GM12878 (cell line): Measurements from ENCODE around the gene OOSP4B. TPM values are rescaled to one million over a fixed set of nuclear protein-coding genes. Genes with fewer than 3 reads are reported as not detected.

Source experiments
- ATAC-seq: fragments of 200-7000 bp; cut with Tn5 transposase; 3 replicates; pipeline ENCODE4 v1.9.1; 2020; ENCODE audit warnings: mild to moderate bottlenecking, moderate library complexity
- BruUV-seq: library from RNA; stranded (reverse); fragments of 400-500 nt; replicated peaks from 2 replicates; lab custom pipeline; 2021; lab: Mats Ljungman, UMichigan
- CTCF ChIA-PET: fragments of 300-600 bp; sonication (Branson Sonifier 250); formaldehyde crosslinking; extraction: SDS; loops from one replicate; lab custom pipeline; 2021; ENCODE audit warnings: inconsistent platforms; lab: Yijun Ruan, JAX
- POLR2A ChIA-PET: fragments of 350-600 bp; formaldehyde crosslinking; extraction: SDS; loops from one replicate; lab custom pipeline; 2021; ENCODE audit warnings: inconsistent platforms; lab: Charles Lee
- RAD21 ChIA-PET: fragments of 300-600 bp; sonication (Branson Sonifier 250); formaldehyde crosslinking; loops from one replicate; lab custom pipeline; 2023; ENCODE audit warnings: antibody characterized with exemption; ENCODE audit not compliant: unreplicated experiment; lab: Charles Lee
- SMC1A ChIA-PET: fragments of 300-600 bp; sonication (Branson Sonifier 250); formaldehyde crosslinking; loops from one replicate; lab custom pipeline; 2023; ENCODE audit not compliant: unreplicated experiment, uncharacterized antibody; lab: Charles Lee
- DNase-seq: peaks from one replicate; pipeline ENCODE4 v3.0.0-alpha.2; 2011; ENCODE audit warnings: low read depth, low spot score
- FAIRE-seq: peaks from 3 replicates; lab custom pipeline; 2011; peaks lifted over from hg19 to GRCh38; lab: Jason Lieb, UNC
- H2AFZ ChIP-seq: 2 replicates; pipeline ENCODE4 v1.6.0; 2011; ENCODE audit warnings: low read depth, low read length, control low read depth; ENCODE audit not compliant: control insufficient read depth
- H3K27ac ChIP-seq: 2 replicates; pipeline ENCODE4 v1.5.1; 2011; ENCODE audit warnings: control low read depth; ENCODE audit not compliant: control insufficient read depth, insufficient read depth
- H3K27me3 ChIP-seq, 2 experiments: replicated peaks in 1 of 2; 2 replicates each; pipeline versions ENCODE4 v1.6.0 to v1.6.1; 2011; ENCODE audit warnings: low read length in 1 of 2; ENCODE audit not compliant: control insufficient read depth in 2 of 2, insufficient read depth in 2 of 2
- H3K36me3 ChIP-seq, 2 experiments: 2 replicates each; pipeline ENCODE4 v1.5.1; 2011; ENCODE audit warnings: low read length in 1 of 2; ENCODE audit not compliant: control insufficient read depth in 2 of 2, insufficient read depth in 2 of 2
- H3K4me1 ChIP-seq: 2 replicates; pipeline ENCODE4 v1.6.1; 2011; ENCODE audit warnings: mild to moderate bottlenecking, low read length, moderate library complexity, mixed read lengths; ENCODE audit not compliant: control insufficient read depth, insufficient read depth
- H3K4me2 ChIP-seq: 2 replicates; pipeline ENCODE4 v1.6.0; 2011; ENCODE audit warnings: control low read depth; ENCODE audit not compliant: control insufficient read depth, insufficient read depth
- H3K4me3 ChIP-seq: fragments of 200-600 bp; sonication (generic); 2 replicates; pipeline ENCODE4 v1.5.1; 2016
- H3K79me2 ChIP-seq: 2 replicates; pipeline ENCODE4 v1.6.0; 2011; ENCODE audit warnings: low read length; ENCODE audit not compliant: control insufficient read depth, insufficient read depth
- H3K9ac ChIP-seq: 2 replicates; pipeline ENCODE4 v1.8.0; 2011; ENCODE audit warnings: low read length, control low read depth, mixed read lengths; ENCODE audit not compliant: control insufficient read depth, insufficient read depth
- H3K9me3 ChIP-seq: replicated peaks from 3 replicates; pipeline ENCODE4 v1.5.1; 2011; ENCODE audit warnings: mild to moderate bottlenecking, low read length; ENCODE audit not compliant: control insufficient read depth, insufficient read depth
- H4K20me1 ChIP-seq: 2 replicates; pipeline ENCODE4 v1.6.0; 2011; ENCODE audit not compliant: control insufficient read depth, insufficient read depth
- BCL11A ChIP-seq: IDR thresholded peaks from 2 replicates; pipeline ENCODE4 v1.6.1; 2011; ENCODE audit warnings: low read depth, low read length
- CHD2 ChIP-seq: IDR thresholded peaks from 2 replicates; pipeline ENCODE4 v1.6.1; 2011; ENCODE audit warnings: low read depth, low read length, improper control_type of control experiment, borderline replicate concordance
- CREB1 ChIP-seq: IDR thresholded peaks from 2 replicates; pipeline ENCODE4 v1.6.1; 2012; ENCODE audit warnings: low read depth, mild to moderate bottlenecking, inconsistent platforms
- HDAC2 ChIP-seq: fragments of 200-600 bp; sonication (generic); IDR thresholded peaks from 2 replicates; pipeline ENCODE4 v1.6.1; 2017
- IKZF1 ChIP-seq: fragments of 450-650 bp; conservative IDR thresholded peaks from 2 replicates; pipeline ENCODE4 v1.6.1; 2017; ENCODE audit warnings: antibody characterized with exemption, mild to moderate bottlenecking
- KAT2A ChIP-seq: conservative IDR thresholded peaks from 2 replicates; pipeline ENCODE4 v1.6.1; 2011; ENCODE audit warnings: low read depth, low read length; ENCODE audit not compliant: control insufficient read depth
- MEF2A ChIP-seq: IDR thresholded peaks from 2 replicates; pipeline ENCODE4 v1.6.1; 2011; ENCODE audit warnings: low read depth, mild to moderate bottlenecking, low read length, moderate library complexity; ENCODE audit not compliant: insufficient read depth
- MYB ChIP-seq: fragments of 150-350 bp; IDR thresholded peaks from 2 replicates; pipeline ENCODE4 v1.6.1; 2014; ENCODE audit warnings: mild to moderate bottlenecking, low read depth, low read length, borderline replicate concordance
- NFIC ChIP-seq: IDR thresholded peaks from 2 replicates; pipeline ENCODE4 v1.6.1; 2012; ENCODE audit warnings: low read depth, mild to moderate bottlenecking, inconsistent platforms, low read length, moderate library complexity
- PAX8 ChIP-seq: fragments of 450-650 bp; IDR thresholded peaks from 2 replicates; pipeline ENCODE4 v1.6.1; 2017; ENCODE audit warnings: mild to moderate bottlenecking, moderate library complexity
- RBBP5 ChIP-seq: fragments of 200-600 bp; sonication (generic); conservative IDR thresholded peaks from 2 replicates; pipeline ENCODE4 v1.6.1; 2016
- SP1 ChIP-seq: IDR thresholded peaks from one replicate; pipeline ENCODE4 v1.6.1; 2011; ENCODE audit warnings: low read depth, low read length
- SREBF2 ChIP-seq: IDR thresholded peaks from 2 replicates; pipeline ENCODE4 v1.6.1; 2012; ENCODE audit warnings: mild to moderate bottlenecking, low read length
- SUPT20H ChIP-seq: IDR thresholded peaks from 2 replicates; pipeline ENCODE4 v1.6.1; 2011; ENCODE audit warnings: low read depth, mild to moderate bottlenecking, low read length, moderate library complexity, borderline replicate concordance; ENCODE audit not compliant: control insufficient read depth
- TCF12 ChIP-seq: IDR thresholded peaks from 2 replicates; pipeline ENCODE4 v1.6.1; 2011; ENCODE audit warnings: low read depth, mild to moderate bottlenecking, low read length
- WRNIP1 ChIP-seq: IDR thresholded peaks from 2 replicates; pipeline ENCODE4 v1.6.1; 2011; ENCODE audit warnings: low read depth, low read length, improper control_type of control experiment, borderline replicate concordance
- ZNF24 ChIP-seq: fragments of 450-650 bp; IDR thresholded peaks from 2 replicates; pipeline ENCODE4 v1.6.1; 2017; ENCODE audit warnings: antibody characterized with exemption, mild to moderate bottlenecking
- ZNF384 ChIP-seq: IDR thresholded peaks from 2 replicates; pipeline ENCODE4 v1.6.1; 2012; ENCODE audit warnings: low read depth, mild to moderate bottlenecking, low read length, improper control_type of control experiment, borderline replicate concordance
- WGBS: methylation state at CpG from one replicate; pipeline ENCODE4 v1.1.6; 2016; ENCODE audit warnings: low lambda C conversion rate; ENCODE audit not compliant: insufficient replicate concordance, insufficient coverage; ENCODE audit errors: missing lambda C conversion rate; 5-methylcytosine and 5-hydroxymethylcytosine counted together
- in situ Hi-C: fragments of 300-500 bp; cut with MboI; formaldehyde crosslinking; loops from 9 replicates; pipeline ENCODE4 v1.14.3; 2018; ENCODE audit warnings: mixed read lengths
- intact Hi-C: fragments of 100-400 bp; cut with micrococcal nuclease; formaldehyde crosslinking; loops from one replicate; pipeline ENCODE4 v1.14.2; 2022; ENCODE audit not compliant: unreplicated experiment
- polyA plus RNA-seq, 11 experiments: library from polyadenylated mRNA; depleted of rRNA in 4 of 11; unstranded in 6 of 11; stranded (reverse) in 5 of 11; fragments of >200 nt; fragmentation: Nextera tagmentation in 4 of 11; fragmentation: Illumina TruSeq in 1 of 11; extraction: Ambion mirVana in 4 of 11; extraction: Trizol in 1 of 11; gene quantifications; 1 replicate in 1 of 11; 2 replicates in 10 of 11; pipeline versions ENCODE4 v1.2.1 to v1.2.3, GENCODE V29; 2011 to 2016; ENCODE audit warnings: inconsistent platforms in 2 of 11, missing spikeins in 2 of 11, low read depth in 1 of 11
- total RNA-seq, 4 experiments: library from RNA; depleted of rRNA in 3 of 4; stranded (reverse); fragments of >200 nt in 3 of 4; fragmentation: Illumina TruSeq in 1 of 4; extraction: Trizol in 1 of 4; gene quantifications; 2 replicates each; pipeline versions ENCODE4 v1.2.1 to v1.2.3, GENCODE V29; 2013 to 2021

OOSP4B gene
- total and polyA plus RNA-seq, 10 of the 15 experiments (the other 5 are each of a cell fraction or from before 2014, with no cell fraction given): not detected

DNA sequence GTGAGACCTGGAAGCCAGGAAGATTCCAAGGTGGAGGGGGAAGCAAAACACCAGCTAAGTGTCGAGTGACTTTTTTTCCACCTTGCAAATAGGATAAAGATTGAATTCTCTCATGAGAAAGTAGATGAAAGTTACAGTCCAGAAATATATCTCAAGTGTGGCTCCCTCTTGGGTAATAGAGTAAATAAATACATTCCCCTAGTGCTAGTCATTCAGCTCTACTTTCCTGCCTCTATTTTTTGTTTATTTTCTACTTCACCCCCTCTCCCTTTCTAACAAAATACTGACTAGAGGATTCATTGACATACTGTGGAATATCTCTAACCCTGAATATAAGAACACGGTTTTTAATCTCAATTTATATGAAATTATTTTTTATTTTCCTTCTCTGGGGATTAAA lies 19.2 kb upstream of the OOSP4B start:
- in situ Hi-C loops: no loop called here
- Histone ChIP-seq H3K27ac (no peak overlapping the region), H3K9ac (no peak overlapping the region), H3K27me3 (no peaks in the 10 kb centered on the region; a peak in 1 of 4 replicates), H3K4me1 (no peaks in the 10 kb centered on the region), H3K36me3 (no peaks in the 10 kb centered on the region), H4K20me1 (no peaks in the 10 kb centered on the region), H3K9me3 (no peaks in the 10 kb centered on the region), H3K4me2 (no peak overlapping the region), H3K4me3 (no peak overlapping the region), H3K79me2 (no peaks in the 10 kb centered on the region), H2AFZ (no peak overlapping the region)
- intact Hi-C loops: no loop called here
- DNase-seq (no peak), FAIRE-seq (no peak), ATAC-seq (no peak)
- TF ChIP-seq HDAC2 (no peak), BCL11A (no peak), ZNF384 (no peak), ZNF24 (no peak)
- RAD21 ChIA-PET: no interaction called here
- 3% methylated on average over 2 of the region's 2 CpGs for WGBS
- CTCF ChIA-PET: no interaction called here
- POLR2A ChIA-PET: no interaction called here
- BruUV-seq: no TSS peak
- SMC1A ChIA-PET: interaction anchor here (1.9 kb wide), 1 partner anchor 17 kb away, joined by 4 read pairs; no protein-coding TSS in a partner anchor

GRCh38 chr11:59999691-60000090 lies 17.3 kb upstream of the OOSP4B start:
- Histone ChIP-seq H3K4me3 (no peak overlapping the region), H3K4me1 (no peaks in the 10 kb centered on the region), H3K9ac (no peak overlapping the region), H3K4me2 (no peak overlapping the region), H3K79me2 (no peaks in the 10 kb centered on the region), H2AFZ (no peak overlapping the region), H3K9me3 (no peaks in the 10 kb centered on the region), H4K20me1 (no peaks in the 10 kb centered on the region), H3K27me3 (no peaks in the 10 kb centered on the region; a peak in 1 of 4 replicates), H3K27ac (no peak overlapping the region), H3K36me3 (no peaks in the 10 kb centered on the region)
- DNase-seq (no peak), ATAC-seq (no peak), FAIRE-seq (no peak)
- RAD21 ChIA-PET: no interaction called here
- no TSS peak for BruUV-seq
- in situ Hi-C loops: no loop called here
- SMC1A ChIA-PET: no interaction called here
- CTCF ChIA-PET: no interaction called here
- intact Hi-C loops: no loop called here
- POLR2A ChIA-PET: no interaction called here
- no peak for TF ChIP-seq SP1
- no peak for TF ChIP-seq MEF2A
- TF ChIP-seq SUPT20H: no peak
- TF ChIP-seq ZNF24: no peak
- no peak for TF ChIP-seq PAX8
- no peak for TF ChIP-seq CHD2
- no peak for TF ChIP-seq CREB1
- no peak for TF ChIP-seq SREBF2
- TF ChIP-seq NFIC: no peak
- no peak for TF ChIP-seq KAT2A
- TF ChIP-seq MYB: no peak
- TF ChIP-seq RBBP5: no peak
- no peak for TF ChIP-seq IKZF1
- TF ChIP-seq TCF12: no peak
- no peak for TF ChIP-seq WRNIP1
- WGBS: 1% methylated on average over 4 of the region's 4 CpGs
